ENCODE results near the gene FAM118B.
A peak's percentile ranks its signal among the peaks of the same experiment; 100 is the strongest.

The FAM118B gene

DNA sequence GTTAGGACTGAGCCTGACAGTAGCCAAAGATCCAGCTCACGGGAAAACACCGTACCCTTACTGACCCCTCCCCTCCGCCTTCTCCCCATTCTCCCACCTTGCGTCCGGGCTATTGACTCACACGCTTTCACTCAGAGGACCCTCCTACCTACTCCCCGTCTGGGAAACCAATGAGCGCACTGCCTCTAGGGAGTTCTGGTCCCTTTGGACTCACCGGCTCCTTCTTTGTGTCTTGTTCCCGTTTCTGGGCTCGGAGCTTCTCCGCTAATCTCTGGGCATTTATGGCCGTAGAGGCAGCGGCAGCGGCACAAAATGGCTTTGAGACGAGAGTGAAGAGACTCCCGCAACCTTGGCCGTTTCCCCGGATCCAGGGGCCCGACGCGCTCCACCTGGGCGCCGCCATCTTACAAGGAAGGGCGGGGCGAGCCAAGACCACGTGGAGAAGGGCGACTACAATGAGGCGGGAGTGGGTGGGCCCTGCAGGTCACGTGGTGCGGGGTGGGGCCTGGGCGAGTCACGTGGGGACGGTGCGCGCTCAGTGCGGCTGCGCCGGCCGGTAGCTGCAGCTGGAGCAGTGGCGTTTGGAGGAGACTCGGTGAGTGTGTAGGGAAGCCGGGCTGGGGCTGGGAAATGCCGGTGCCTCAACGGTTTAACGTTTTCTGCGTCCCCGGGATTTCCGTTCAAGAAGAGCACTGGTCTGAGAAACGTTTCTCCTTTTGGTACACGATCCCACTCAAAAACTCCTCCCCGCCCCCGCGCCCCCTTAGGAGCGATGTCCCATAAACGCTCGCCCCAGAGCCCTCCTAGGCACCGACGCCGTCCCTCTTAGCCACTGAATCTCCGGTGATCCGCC is at the start of gene FAM118B, which contains the start of gene RPUSD4:
Gene FAM118B, plus strand, starts transcription at position 547 of the 853 bp plus-strand sequence. CDS start 23,220 bp downstream, outside the sequence.
Gene RPUSD4, minus strand, starts transcription at position 415 of the 853 bp plus-strand sequence. Its CDS starts 12 bp downstream, at position 403.
- FAIRE-seq: peak; percentile 95

DNA sequence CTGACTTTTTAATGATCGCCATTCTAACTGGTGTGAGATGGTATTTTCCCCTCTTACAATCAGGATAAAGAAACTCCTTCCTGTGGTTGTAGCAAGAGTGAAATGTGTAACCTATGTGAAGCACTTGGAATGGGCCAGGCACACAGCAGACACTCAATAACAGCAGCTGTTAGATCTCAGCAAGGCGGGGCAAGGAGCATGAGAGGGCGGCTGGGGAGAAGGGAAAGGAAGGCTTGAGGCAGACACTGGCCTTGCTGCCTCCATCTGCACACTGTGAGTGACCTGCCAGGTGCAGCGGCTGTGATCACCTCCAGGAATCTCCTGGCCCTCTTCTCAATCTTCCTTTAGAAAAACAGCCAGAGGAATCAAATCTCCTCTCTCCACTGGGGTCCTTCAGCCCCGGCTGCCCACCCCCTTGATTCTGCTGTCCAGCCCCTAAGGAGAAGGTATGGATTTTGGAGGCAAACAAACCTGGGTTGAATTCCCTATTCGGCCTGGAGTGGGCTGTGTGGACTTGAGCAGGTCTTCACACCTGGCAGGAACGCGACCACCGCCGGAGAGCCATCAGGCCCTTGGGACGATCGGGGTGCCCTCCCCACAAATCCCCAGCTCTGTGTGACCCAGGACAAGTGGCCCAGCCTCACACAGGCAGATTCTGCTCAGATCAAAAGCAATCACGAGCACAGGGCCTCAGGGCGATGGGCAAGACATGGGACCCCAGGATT is 49.1 kb upstream of the FAM118B start:
- FAIRE-seq (no peak), DNase-seq (ENCODE audit: insufficient read length, low spot score) (no peak)

More for the DNA sequence above, at the start of gene FAM118B, which contains the start of gene RPUSD4:
- peak; percentile 98 for DNase-seq (ENCODE audit: insufficient read length, low spot score)

DNA sequence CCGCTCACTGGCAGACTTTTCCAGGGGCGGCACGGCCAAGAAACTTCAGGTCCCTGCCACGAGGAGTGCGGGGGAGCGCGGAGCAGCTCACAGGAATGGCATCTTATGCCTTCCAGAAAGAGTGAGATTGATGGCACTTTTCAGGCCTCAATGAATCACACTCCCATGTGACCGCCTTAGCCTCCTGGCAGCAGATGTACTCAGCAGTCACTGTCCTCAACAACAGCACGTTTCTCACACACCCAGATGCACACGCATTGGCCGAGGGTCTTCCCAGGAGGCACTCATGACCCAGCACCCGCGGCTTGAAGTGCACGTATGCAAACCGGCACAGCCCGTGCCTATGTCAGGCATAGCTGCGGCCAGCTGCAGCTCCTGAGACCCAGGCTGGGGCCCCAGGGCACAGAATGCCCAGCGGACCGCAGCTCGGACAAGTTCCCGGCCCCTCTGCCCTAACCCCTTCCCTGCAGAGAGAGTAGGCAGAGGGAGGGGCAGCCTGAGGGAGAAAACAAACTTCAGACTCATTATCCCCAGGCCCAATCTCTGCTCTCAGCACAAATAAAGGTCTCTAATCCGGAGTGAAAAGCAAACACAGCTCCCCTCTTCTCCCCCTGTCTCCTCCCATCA is 48.4 kb upstream of the FAM118B start:
- DNase-seq (ENCODE audit: insufficient read length, low spot score): peak; percentile 92
- peak; percentile 96 for FAIRE-seq

DNA sequence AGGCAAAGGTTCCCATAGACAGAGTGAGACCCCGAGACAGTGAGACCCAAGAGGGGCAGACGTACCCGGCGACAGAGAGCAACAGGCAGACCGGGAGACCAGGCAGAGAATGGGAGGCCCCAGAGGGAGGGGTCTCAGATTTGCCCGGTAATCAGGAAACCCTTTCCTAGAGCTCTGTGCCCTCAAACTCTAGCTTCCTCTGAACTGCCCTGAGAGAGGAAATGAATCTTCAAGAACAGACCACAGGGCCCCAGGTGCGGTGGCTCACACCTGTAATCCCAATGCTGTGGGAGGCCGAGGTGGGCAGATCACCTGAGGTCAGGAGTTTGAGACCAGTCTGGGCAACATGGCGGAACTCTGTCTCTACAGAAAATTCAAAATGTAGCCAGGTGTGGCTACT is 47.8 kb upstream of the FAM118B start:
- FAIRE-seq: no peak
- DNase-seq (ENCODE audit: insufficient read length, low spot score): no peak

DNA sequence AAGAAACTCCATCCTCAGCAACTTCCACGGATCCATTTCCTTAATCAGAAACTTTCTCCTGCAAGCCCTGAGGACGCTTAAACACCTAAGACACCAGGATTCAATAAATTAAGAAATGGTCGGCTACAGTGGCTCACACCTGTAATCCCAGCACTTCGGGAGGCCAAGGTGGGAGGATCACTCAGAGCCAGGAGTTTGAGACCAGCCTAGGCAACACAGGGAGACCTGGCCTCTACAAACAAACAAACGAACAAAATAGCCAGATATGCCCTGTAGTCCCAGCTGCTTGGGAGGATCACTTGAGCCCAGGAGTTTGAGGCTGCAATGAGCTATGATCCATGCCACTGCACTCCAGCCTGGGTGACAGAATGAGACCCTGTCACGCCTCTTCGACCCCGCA is 46.8 kb upstream of the FAM118B start:
- DNase-seq (ENCODE audit: insufficient read length, low spot score) (no peak), FAIRE-seq (no peak)

DNA sequence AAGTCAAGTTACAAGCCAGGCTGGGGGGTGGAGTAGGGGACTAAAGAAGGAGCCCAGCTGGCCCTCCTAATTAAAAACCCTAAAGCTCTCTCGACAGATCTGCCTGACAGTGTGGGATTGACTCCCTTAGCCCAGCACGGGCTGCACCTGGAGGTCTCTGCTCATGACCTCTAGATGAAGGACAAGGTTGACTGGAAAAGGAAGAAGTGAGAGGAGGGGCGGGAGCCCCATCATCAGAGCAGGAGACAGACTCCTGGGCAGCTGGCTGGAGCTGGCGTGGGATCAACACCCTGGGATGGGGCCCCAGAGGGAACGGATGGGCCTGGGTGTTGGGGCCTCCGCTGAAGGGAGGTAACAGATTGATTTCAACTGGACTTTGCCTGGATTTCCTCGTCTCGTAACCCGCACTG is 46.3 kb upstream of the FAM118B start:
- no peak for DNase-seq (ENCODE audit: insufficient read length, low spot score)
- FAIRE-seq: no peak

DNA sequence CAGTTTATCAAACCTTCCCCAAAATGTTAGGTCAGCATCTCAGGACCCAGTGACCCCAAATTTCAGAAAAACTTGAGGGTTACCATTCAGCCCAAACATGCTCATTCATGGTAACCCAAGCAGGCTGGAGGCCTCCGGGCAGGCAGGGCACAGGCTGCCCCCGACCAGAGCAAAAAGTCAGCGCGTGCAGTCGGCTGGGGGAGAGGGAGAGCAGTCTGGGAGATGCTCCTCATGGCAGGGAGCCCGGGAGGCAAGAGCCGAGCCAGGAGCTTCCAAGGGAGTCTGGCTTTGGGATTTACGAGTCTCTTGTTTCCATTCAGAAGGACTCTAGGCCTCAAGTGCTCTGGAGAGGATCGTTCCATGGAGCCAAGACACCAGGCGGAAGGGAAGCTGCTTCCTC is 45.8 kb upstream of the FAM118B start:
- FAIRE-seq (no peak), DNase-seq (ENCODE audit: insufficient read length, low spot score) (no peak)

DNA sequence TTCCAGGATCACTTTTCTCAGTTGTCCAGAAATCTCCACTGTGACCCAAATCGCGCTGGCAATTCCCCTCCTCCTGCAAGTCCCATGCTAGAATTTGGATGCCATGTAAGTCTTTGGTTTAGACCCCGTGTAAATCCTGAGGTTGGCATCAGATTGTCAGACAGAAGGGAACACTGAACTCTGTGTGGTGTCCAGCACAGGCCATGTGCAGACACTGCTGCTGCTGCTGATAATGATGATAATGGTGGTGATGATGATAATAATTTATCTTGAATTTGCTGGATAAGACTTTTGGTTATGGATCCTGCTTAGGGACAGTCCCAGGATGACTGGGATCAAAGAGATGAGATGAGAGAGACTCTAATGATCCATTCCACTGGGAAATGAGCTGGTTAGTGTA is 45.2 kb upstream of the FAM118B start:
- no peak for FAIRE-seq
- no peak for DNase-seq (ENCODE audit: insufficient read length, low spot score)

DNA sequence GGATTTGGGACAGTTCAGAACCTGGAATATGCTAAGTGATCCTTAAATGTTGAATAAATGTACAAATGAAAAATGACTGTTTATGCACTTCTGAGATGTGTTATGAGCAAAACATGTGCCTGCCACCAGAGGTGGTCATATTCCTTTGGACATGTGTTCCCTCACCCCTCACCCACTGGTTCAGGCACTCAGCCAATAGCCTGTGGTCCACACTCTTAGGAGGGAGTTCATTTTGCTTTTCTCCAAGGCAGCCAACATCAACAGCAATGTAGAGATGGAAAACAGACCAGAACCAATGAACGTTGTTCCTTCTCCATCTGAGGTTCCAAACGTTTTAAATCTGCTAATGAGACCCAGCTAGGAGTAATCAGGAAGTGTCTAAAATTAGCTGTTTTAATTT is 44.1 kb upstream of the FAM118B start:
- no peak for DNase-seq (ENCODE audit: insufficient read length, low spot score)
- no peak for FAIRE-seq

DNA sequence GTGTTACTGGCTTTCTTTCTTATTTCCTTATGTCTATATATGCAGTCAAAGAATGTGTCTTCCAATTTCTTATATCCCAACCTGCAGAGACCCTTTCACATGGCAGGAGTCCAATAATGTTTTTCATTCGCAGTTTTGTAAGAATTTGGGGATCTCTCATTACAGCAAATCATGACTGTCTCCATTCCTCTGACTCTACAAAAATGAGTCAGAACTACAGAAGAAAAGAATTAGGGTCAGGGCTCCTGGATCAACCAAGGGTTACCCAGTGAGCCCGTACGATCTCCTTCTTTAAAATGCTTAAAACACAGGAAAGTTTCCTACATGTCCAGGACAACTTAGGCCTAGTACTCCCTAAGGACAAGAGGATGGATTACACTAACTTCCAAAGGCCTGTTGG is 42.3 kb upstream of the FAM118B start:
- DNase-seq (ENCODE audit: insufficient read length, low spot score) (no peak), FAIRE-seq (no peak)

DNA sequence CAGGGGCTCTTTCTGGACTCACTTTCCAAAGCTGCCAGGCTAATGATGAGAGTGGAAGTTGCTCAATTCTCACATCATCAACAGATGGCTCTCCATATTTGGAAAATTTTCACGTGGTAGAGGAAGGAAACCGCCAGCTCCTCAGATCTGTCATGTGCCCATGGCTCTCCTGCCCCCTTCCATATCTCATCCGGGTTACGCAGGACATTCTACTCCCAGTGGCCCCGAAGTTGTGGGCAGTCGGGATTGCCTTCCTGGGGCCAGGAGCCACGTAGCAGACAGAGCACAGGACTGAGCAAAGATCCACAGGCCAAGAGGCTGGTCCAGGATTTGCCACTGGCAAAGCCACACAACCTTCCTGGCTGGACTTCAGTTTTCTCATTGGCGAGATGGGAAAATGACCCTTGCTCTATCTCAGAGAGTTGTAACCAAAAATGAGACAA is 39.0 kb upstream of the FAM118B start:
- no peak for DNase-seq (ENCODE audit: insufficient read length, low spot score)

DNA sequence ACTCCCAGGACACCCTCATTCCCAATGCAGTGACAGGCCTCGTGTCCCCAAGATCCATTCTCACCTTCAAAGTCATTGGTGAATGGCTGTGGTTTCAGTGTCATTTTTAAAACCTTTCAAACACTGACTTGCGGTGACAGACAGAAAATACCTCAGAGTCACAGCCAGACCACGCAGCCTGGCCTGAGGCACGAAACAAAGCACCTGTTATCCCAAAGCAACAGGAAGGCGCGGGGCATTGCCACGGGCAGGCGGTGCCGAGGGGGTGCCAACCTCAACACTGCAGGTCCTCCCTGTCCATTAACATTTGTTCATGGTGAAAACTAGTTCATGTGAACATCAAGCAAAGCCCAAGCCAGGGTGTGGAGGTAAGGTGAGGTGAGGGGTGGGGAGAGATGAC is 38.3 kb upstream of the FAM118B start:
- DNase-seq (ENCODE audit: insufficient read length, low spot score) (no peak), FAIRE-seq (no peak)

More for the DNA sequence above, 39.0 kb upstream of the FAM118B start:
- FAIRE-seq: no peak

DNA sequence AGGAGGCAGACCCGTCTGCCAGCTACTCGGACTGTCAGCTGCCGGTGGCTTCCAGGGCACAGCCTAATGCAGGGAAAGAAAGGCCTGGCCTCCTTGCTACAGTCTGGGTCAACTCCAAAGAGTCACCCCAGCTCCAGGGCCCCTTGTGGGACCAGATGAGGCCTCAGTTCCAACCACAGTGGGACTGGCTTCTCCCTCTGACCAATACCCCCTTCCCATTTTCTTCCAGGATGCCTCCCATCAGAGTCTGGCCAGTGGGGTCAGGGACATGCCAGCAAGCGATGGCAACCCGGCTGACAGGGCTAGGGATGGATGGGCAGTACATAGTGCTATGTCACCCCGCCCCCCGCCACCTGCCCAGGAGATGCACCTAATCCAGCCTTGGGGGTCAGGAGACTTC is 36.8 kb upstream of the FAM118B start:
- FAIRE-seq: no peak
- DNase-seq (ENCODE audit: insufficient read length, low spot score): no peak

DNA sequence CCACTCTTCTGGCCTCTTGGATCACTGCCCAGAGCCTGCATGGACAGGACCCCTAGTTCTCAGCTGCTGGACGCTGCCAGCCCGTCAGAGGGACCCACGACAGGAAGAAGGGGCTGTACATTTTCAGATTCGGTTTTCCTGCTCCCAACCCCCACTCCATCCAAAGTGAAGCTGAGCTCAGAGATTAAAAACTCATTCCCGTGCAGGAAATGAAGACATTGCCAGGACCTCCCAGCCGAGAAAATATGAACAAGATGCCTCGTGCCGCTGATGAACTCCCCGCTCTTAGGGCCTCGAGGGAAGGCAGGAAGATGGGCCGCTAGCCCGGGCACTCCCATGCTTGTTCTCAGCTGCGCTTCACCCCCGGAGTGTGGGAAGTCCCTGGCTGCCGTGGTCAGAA is 36.2 kb upstream of the FAM118B start:
- FAIRE-seq (no peak), DNase-seq (ENCODE audit: insufficient read length, low spot score) (no peak)

DNA sequence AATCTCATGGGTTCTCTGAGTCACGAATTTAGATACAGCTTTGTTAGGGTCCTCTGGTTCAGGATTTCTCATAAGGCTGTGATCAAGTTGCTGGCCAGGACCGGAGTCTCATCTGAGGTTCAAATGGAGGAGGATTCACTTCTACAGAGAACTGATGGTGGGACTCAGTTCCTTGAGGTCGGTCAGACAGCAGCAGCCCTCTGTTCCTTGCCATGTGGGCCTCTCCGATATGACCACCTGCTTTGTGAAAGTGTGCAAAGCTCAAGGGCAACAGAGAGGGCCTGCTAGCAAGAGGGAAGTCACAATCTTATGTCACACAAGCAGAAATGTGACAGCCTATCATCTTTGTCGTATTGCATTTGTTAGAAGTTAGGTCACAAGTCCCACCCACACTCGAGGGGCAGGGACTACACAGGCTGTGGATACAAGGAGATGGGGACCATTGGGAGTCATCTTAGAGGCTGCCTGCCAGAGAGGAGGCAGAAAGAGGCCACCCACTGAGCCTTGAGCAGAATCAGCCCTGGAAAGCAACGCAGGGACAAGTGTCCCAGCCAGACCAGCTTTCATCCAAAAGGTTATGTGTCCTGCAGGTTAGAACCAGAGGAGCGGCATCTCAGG is 34.6 kb upstream of the FAM118B start:
- FAIRE-seq (no peak), DNase-seq (ENCODE audit: insufficient read length, low spot score) (no peak)

DNA sequence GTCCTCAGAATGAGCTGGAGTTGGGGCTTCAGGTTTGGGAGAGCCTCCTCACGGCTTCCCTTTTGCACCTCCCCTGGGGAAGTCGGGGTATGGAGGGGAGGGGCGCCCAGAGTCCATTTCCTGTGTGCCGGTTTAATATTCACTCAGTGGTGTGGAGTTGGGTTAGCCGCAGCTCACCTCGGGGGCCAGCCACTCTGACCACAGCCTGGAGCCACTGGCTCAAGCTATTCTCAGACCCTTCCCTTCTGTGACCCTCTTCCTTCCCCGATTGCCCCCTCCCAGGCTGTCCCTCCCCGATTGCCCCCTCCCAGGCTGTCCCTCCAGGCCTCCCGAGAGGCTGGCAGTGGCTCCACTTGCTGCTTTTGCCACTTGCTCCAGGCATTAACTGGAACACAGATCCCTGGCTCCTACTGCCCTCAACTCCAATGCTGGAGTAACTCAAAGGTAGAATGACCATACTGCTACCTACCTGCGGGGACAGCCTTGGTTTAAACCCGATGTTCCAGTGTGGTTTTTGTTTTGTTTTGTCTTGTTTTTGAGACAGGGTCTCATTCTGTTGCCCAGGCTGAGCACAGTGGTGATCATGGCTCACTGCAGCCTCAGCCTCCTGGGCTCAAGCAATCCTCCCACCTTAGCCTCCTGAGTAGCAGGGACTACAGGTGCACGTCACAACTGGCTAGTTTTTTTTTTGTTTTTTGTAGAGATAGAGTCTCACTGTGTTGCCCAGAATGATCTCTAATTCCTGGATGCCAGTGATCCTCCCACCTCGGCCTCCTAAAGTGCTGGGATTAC is 29.4 kb upstream of the FAM118B start:
- FAIRE-seq (no peak), DNase-seq (ENCODE audit: insufficient read length, low spot score) (no peak)

DNA sequence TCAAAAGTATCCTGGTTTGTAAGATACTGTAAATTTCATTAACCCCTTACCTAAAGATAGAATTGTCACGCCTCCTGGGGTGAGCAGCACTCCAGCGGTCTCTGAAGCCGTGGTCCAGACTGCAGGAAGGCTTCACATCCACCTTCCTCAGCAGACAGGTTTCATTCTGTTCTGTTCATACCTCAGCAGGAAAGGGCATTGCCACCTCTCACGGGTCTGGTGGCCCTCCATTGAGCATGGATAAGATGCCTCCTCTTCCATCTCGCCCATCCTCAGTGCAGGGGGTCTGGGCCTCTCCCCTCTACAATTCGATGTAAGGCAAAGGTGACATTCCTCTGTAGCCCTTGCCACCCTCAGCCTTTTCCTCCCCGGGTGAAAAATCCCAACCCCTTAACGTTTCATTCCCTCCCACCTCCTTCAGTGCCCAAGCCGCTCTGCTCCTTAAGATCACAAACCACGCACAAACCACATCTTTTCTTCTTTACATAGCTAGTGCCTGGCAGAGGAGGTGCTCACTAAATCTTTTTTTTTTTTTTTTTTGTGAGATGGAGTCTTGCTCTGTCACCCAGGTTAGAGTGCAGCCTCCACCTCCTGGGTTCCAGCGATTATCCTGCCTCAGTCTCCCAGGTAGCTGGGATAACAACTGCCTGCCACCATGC is 28.7 kb upstream of the FAM118B start:
- FAIRE-seq (no peak), DNase-seq (ENCODE audit: insufficient read length, low spot score) (no peak)

DNA sequence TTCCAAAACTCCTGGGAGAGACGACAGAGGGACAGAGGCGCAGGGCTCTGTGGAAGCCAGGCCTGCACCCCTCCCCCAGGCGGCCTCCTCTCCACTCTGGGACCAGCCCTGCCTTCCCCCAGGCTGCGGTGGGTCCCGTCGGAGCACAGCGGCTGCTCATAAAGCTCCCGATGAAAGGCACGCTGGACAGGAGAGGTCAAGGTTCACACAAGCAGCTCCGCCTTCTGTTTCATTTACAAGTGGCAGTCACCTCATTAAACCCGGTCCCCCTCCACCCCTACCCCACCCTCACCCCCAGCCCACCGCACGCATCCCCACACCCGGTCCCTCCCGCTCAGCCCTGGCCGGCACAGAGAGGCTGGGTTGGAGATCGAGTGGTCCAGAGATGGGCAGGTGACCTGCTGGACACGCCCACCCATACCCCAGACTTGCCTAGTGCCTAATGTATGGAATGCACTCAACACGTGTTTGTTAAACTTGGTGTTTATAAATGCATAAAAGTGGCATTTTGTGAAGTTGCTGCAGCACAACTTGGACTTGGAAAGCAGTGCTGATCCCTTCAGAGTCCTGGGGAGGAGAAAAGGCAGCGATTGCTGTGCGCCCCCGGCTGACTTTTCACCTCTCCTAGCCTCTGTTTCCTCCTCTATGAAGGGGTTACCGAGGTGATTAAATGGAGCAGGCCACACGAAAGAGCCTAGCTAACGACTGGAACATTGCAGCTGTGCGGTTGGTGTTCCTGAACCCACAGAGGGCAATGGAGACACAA is 26.1 kb upstream of the FAM118B start:
- FAIRE-seq (no peak), DNase-seq (ENCODE audit: insufficient read length, low spot score) (no peak)

Data from HTR-8/SVneo (cell line).